ENCODE data around the gene PEBP1.
"Not testable (repeated sequence)": the region's sequence is repeated elsewhere in the genome, so short reads cannot be mapped to it uniquely, and the experiment has no call there.

PEBP1 gene

GRCh38 chr12:118135788-118136558 is at the start of gene PEBP1:
Gene PEBP1 (plus strand): TSS chr12:118136124. CDS start chr12:118136210, 86 bp downstream.
- peak; percentile 90 to 93 for DNase-seq

- DNase-seq, result no peak
These were observed 46.1 kb upstream of the PEBP1 start for GRCh38 chr12:118089782-118090181.

GRCh38 chr12:118094039-118094438 is 41.9 kb upstream of the PEBP1 start:
- DNase-seq, result no peak

- DNase-seq, result no peak
These were observed 37.5 kb upstream of the PEBP1 start for GRCh38 chr12:118098401-118098800.

- DNase-seq, result no peak
These were observed 36.8 kb upstream of the PEBP1 start for GRCh38 chr12:118098911-118099671.

- no peak for DNase-seq
These were observed 34.9 kb upstream of the PEBP1 start for GRCh38 chr12:118101051-118101450.

- DNase-seq, result no peak
These were observed 33.9 kb upstream of the PEBP1 start for GRCh38 chr12:118102070-118102469.

GRCh38 chr12:118102609-118103008 is 33.3 kb upstream of the PEBP1 start:
- no peak for DNase-seq

GRCh38 chr12:118103201-118103600 is 32.7 kb upstream of the PEBP1 start:
- DNase-seq, result peak in 1 of 2 donors; percentile 3

- DNase-seq, result peak in 1 of 2 donors; percentile 7
These were observed 32.1 kb upstream of the PEBP1 start, which contains the start of gene VSIG10 for GRCh38 chr12:118103601-118104382. Gene VSIG10 (minus strand): TSS chr12:118104011. CDS start chr12:118103671, 340 bp downstream.

GRCh38 chr12:118107011-118107410 is 28.9 kb upstream of the PEBP1 start:
- no peak for DNase-seq

GRCh38 chr12:118107694-118108093 is 28.2 kb upstream of the PEBP1 start:
- DNase-seq, result no peak

GRCh38 chr12:118109088-118109487 is 26.8 kb upstream of the PEBP1 start:
- no peak for DNase-seq

- DNase-seq, result no peak
These were observed 16.5 kb upstream of the PEBP1 start for GRCh38 chr12:118119449-118119879.

GRCh38 chr12:118120579-118121363 is 15.2 kb upstream of the PEBP1 start:
- peak; percentile 62 to 68 for DNase-seq

GRCh38 chr12:118122264-118122663 is 13.7 kb upstream of the PEBP1 start:
- no peak for DNase-seq

- no peak for DNase-seq
These were observed 11.5 kb upstream of the PEBP1 start for GRCh38 chr12:118124333-118124874.

GRCh38 chr12:118125743-118126118 is 10.2 kb upstream of the PEBP1 start:
- no peak for DNase-seq

- no peak for DNase-seq
These were observed 9.7 kb upstream of the PEBP1 start for GRCh38 chr12:118126119-118126757.

- DNase-seq, result no peak
These were observed 8.1 kb upstream of the PEBP1 start for GRCh38 chr12:118127867-118128266.

GRCh38 chr12:118129436-118129835 is 6.5 kb upstream of the PEBP1 start:
- not testable (repeated sequence) for DNase-seq
